Measurements from ENCODE around the gene MYO7B.

The MYO7B gene

GRCh38 chr2:127585270-127585807, 49.9 kb downstream of the MYO7B start (continued):
- TF ChIP-seq CSDC2 (CRISPR knock-in tag; IDR thresholded peaks at IDR 0.05) (no peak), PATZ1 (CRISPR knock-in tag; IDR thresholded peaks at IDR 0.05; ENCODE audit: borderline replicate concordance) (no peak)

GRCh38 chr2:127586136-127586535, 50.7 kb downstream of the MYO7B start:
- TF ChIP-seq ESRRG (CRISPR knock-in tag; IDR thresholded peaks at IDR 0.05), result no peak
- TF ChIP-seq TCF4 (CRISPR knock-in tag; IDR thresholded peaks at IDR 0.05; ENCODE audit: borderline replicate concordance), result no peak
- TF ChIP-seq PATZ1 (CRISPR knock-in tag; IDR thresholded peaks at IDR 0.05; ENCODE audit: borderline replicate concordance), result no peak
- no peak for TF ChIP-seq CREB5 (CRISPR knock-in tag; IDR thresholded peaks at IDR 0.05; ENCODE audit: low read depth)
- no peak for TF ChIP-seq CSDC2 (CRISPR knock-in tag; IDR thresholded peaks at IDR 0.05)
- TF ChIP-seq PPARA (CRISPR knock-in tag; IDR thresholded peaks at IDR 0.05; ENCODE audit: borderline replicate concordance), result no peak
- TF ChIP-seq POU6F1 (CRISPR knock-in tag; IDR thresholded peaks at IDR 0.05; ENCODE audit: borderline replicate concordance, low read depth), result no peak
- TF ChIP-seq TOX (CRISPR knock-in tag; IDR thresholded peaks at IDR 0.05; ENCODE audit: borderline replicate concordance), result no peak
- ATAC-seq, result no peak

GRCh38 chr2:127586746-127587295, 51.3 kb downstream of the MYO7B start:
- no peak for ATAC-seq
- no peak for TF ChIP-seq ZFP3 (CRISPR knock-in tag; IDR thresholded peaks at IDR 0.05)
- no peak for TF ChIP-seq SNAI2 (CRISPR knock-in tag; IDR thresholded peaks at IDR 0.05)
- no peak for TF ChIP-seq ZNF8 (CRISPR knock-in tag; IDR thresholded peaks at IDR 0.05)
- TF ChIP-seq CSDC2 (CRISPR knock-in tag; IDR thresholded peaks at IDR 0.05), result no peak
- no peak for TF ChIP-seq TCF4 (CRISPR knock-in tag; IDR thresholded peaks at IDR 0.05; ENCODE audit: borderline replicate concordance)
- TF ChIP-seq ZNF70 (CRISPR knock-in tag; IDR thresholded peaks at IDR 0.05), result no peak
- TF ChIP-seq CSRNP3 (CRISPR knock-in tag; IDR thresholded peaks at IDR 0.05), result no peak
- no peak for TF ChIP-seq TSHZ2 (CRISPR knock-in tag; IDR thresholded peaks at IDR 0.05)
- no peak for TF ChIP-seq RARB (CRISPR knock-in tag; IDR thresholded peaks at IDR 0.05)

GRCh38 chr2:127588241-127588640, 52.8 kb downstream of the MYO7B start:
- TF ChIP-seq RARB (CRISPR knock-in tag; IDR thresholded peaks at IDR 0.05) (no peak), ZNF8 (CRISPR knock-in tag; IDR thresholded peaks at IDR 0.05) (no peak)
- no peak for ATAC-seq

Data from SK-N-SH treated with all-trans-retinoic acid at 6 μM for 48 hours (cell line).